ENCODE measurements around the gene CGB2. TPM values are rescaled to one million over a fixed set of nuclear protein-coding genes. Genes with fewer than 3 reads are reported as not detected.
"Not testable (repeated sequence)": the region's sequence is repeated elsewhere in the genome, so short reads cannot be mapped to it uniquely, and the experiment has no call there.

The CGB2 gene
- total RNA-seq, 2 donors from 2014 or later: not detected

DNA sequence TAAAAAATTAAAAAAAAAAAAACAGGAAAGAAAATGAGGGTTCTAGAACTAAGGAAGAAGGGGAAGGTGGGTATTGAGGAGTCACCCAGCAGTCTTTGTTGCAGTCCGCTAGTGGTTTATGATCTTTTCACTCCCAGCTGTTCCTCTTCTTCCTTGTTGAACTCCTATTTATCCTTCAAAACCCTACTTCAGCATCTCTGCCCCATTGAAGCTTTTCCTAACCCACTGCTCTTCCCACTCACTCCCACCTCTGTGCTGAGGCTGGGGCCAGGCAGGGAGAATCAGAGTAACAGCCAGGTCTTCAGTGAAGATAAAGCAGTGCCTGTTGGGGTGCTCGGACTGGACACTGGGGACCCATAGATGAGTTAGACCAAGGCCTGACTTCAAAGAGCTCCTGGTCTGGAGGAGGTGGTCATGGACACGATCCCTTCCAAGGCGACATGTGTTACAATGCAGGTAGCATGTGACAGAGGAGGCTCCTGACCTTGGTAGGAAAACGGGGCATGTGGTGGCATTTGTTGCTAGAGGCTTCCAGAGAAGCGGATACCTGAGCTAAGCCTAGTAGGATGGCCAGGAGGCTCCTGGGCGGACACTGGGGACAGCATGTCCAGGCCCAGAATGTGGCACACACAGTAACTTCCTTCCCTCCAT is 26.6 kb upstream of the CGB2 start:
- intact Hi-C loops (cut with DNase I): no loop called here
- DNase-seq (ENCODE audit: low spot score): no peak

DNA sequence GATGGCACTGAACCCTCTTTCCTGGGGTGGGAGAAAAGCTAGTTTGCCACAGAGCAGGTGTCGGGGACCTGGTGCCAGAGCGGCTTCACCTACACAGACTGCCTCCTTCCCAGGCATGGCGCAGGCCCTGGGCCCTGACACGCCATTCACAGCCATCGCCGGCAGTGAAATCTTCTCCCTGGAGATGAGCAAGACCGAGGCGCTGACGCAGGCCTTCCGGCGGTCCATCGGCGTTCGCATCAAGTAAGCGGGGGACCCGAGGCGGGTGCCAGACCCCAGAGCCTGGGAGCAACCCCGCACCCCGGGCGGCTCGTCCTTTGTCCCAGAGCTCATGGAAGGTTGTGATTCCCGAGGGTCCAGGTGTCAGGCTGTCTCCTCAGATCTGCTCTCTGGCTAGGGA is 24.8 kb upstream of the CGB2 start:
- intact Hi-C loops (cut with DNase I): no loop called here
- no peak for DNase-seq (ENCODE audit: low spot score)

DNA sequence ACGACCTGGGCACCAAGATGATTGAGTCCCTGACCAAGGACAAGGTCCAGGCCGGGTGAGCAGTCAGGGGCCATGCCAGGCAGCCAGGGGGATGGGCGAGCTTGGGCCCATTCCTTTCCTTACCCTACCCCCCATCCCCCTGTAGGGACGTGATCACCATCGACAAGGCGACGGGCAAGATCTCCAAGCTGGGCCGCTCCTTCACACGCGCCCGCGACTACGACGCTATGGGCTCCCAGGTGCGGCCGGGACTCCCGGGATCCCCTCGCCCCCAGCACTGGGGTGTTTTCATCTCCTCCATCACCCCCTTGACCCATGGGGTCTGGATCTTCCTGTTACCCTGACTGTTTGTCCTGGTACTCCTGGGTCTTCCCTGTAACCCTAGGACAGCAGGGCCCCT is 21.9 kb upstream of the CGB2 start:
- intact Hi-C loops (cut with DNase I): no loop called here
- no peak for DNase-seq (ENCODE audit: low spot score)

DNA sequence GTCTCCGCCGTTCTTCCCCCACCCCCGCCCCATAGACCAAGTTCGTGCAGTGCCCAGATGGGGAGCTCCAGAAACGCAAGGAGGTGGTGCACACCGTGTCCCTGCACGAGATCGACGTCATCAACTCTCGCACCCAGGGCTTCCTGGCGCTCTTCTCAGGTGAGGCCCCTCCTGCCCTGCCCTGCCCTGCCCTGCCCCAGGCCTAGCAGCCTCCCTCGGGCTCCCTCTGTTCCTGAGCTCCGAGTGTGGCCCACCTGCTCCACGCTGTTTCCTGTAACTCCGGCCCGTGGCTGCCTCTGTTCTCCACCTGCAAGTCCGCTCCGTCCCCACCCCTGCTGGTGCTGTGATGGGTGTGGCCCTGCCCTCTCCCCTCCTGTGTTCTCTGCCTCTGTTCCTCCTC is 21.2 kb upstream of the CGB2 start:
- intact Hi-C loops (cut with DNase I): no loop called here
- no peak for DNase-seq (ENCODE audit: low spot score)

DNA sequence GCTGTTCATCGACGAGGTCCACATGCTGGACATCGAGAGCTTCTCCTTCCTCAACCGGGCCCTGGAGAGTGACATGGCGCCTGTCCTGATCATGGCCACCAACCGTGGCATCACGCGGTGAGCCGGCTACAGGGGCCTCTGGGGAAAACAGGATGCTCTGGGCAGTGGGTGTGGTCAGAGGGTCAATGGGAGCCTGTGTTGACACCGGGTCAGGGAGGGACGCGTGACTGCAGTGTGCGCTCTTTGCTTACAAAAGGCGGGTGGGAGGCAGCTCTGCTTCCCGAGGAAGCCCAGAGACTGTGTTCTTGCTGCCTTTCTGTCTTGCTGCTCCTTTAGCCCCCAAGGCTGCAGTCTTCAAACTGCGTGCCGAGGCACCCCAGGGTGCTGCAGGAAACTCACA is 20.5 kb upstream of the CGB2 start:
- intact Hi-C loops (cut with DNase I): no loop called here
- DNase-seq (ENCODE audit: low spot score): no peak

DNA sequence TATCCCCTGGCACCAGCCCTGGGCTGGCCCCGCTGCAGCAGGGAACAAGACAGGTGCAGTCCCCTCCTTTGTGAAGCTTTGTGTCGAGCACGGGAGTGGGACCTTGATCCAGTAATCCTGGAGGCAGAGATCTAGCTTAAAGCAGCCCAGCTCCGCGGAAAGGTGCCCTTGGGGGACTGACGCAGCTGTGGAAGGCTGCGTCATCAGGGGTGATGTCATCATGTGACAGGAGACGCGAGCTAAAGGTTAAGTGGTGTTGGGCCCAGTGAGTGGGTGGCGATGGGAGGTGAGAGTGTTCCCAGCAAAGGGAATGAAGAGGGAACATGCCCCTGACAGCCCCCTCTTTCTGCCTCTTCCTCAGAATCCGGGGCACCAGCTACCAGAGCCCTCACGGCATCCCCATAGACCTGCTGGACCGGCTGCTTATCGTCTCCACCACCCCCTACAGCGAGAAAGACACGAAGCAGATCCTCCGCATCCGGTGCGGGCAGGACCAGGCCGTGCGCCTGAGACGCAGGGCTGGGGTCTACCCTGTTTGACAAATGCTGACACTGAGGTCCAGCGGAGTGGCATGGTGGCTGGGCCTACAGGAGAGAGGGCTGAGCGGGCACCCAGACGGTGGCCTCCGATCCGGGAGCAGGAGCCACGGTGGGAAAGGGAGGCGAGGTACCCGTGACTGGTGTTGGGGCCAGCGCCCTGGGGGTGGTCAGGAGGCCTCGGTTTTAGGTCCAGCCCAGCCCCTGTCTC is 17.4 kb upstream of the CGB2 start:
- no peak for DNase-seq (ENCODE audit: low spot score)
- intact Hi-C loops (cut with DNase I): no loop called here

DNA sequence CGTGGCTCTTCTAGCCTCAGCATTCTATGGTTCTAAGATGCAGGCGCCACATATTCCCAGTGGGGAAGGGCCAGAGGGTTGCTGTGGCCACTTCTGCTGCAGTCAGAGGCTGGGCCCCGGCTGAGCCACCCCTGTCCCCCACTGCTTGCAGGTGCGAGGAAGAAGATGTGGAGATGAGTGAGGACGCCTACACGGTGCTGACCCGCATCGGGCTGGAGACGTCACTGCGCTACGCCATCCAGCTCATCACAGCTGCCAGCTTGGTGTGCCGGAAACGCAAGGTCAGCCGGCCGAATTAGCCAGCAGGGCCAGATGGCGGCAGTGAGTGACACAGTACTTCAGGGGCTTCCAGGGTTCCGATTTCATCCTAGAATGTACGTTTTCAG is 16.8 kb upstream of the CGB2 start:
- no peak for DNase-seq (ENCODE audit: low spot score)
- intact Hi-C loops (cut with DNase I): no loop called here

DNA sequence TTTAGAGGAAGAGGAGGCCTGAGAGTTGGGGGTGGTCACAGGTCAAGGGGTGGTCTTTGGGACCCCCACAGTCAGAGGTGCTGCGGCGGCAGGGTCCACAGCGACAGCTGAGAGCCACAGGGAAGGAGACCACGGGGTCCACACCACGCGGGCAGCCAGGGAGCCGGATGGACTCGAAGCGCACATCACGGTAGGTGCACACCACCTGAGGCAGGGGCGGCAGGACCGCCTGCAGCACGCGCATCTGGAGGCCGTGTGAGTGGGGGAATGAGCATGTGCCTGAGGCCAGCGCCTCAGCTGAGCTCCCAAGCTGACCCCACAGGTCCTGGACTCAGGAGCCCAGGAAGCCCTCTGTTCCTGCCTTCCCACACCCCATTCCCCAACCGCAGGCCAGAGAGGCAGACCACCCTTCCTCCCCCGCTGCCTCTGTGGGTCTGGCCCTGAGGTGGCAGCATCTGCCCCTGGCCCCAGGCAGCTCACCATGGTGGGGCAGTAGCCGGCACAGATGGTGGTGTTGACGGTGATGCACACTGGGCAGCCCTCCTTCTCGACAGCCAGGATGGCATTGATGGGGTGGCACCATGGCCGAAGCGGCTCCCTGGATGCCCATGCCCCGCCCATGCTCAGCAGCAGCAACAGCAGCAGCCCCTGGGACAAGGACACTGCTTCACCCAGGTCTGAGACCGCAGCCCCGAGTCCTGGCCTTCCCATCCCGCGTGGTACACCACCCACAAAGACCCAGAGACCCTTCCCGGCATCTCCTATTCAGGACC is 15.4 kb upstream of the CGB2 start:
- DNase-seq (ENCODE audit: low spot score): no peak
- intact Hi-C loops (cut with DNase I): no loop called here

DNA sequence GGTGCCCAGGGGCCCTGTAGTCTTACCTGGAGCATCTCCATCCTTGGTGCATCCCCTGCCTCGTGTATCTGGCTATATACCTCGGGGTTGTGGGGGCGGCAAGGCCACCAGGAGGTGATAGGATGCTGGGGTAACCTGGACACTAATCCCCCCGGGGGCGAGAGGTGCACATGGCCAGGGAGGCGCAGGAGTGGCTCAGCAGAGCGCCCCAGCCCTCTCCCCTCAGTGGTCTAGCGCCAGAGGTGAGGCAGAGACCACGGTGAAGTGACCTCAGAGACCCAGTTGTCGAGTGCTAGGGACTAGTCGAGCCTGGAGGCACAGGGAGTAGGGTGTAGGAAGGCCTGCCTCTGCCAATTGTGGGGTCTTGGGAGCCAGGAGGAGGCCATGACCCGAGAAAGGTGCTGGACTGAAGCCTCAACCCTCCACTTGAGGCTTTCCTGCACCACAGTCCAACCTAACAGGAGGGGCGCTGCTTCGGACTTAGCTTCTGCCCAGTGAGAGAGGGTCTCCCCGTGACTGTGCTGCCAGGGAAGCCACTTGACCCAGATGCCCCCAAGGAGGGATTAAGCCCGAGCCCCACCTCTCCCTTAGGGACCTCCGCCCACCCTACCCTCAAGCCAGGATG is 14.5 kb upstream of the CGB2 start, which contains the start of gene LHB:
TSS of gene LHB (minus strand) at position 51 of the 625 bp plus-strand sequence. CDS start at position 41, 10 bp downstream.
- intact Hi-C loops (cut with DNase I): no loop called here
- no peak for DNase-seq (ENCODE audit: low spot score)

DNA sequence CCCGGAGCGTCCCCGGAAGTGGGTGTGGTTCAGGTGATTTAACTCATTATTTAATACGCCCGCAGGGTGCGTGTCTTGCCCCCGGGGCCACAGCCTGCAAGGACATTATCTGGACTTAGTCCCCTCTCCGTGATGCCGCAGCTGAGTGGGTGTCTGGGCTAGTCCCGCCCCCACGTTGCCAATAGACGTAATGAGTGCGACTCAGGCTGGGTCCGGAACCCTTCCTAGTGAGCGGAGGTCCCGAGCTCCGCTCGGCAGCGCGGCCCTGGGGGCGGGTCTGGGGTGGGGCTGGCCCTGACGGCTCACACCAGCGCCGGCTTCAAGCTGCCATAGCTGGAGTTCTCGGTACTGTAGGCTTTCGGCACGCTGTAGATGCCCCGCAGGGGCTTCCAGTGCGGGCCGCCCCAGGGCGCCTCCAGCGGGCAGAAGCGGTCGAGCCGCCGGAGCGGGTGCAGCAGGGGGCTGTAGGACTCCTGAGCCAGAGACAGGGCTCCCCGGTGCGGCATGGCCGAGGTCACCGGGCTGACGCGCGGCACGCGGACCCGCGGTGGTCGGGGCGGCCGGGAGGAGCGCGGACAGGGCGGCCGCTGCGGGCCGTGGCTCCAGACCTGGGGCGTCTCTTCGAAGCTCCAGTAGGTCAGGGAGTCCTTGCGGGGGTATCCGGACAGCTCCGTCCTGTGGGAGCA is 13.9 kb upstream of the CGB2 start:
- DNase-seq (ENCODE audit: low spot score): no peak
- intact Hi-C loops (cut with DNase I): no loop called here

DNA sequence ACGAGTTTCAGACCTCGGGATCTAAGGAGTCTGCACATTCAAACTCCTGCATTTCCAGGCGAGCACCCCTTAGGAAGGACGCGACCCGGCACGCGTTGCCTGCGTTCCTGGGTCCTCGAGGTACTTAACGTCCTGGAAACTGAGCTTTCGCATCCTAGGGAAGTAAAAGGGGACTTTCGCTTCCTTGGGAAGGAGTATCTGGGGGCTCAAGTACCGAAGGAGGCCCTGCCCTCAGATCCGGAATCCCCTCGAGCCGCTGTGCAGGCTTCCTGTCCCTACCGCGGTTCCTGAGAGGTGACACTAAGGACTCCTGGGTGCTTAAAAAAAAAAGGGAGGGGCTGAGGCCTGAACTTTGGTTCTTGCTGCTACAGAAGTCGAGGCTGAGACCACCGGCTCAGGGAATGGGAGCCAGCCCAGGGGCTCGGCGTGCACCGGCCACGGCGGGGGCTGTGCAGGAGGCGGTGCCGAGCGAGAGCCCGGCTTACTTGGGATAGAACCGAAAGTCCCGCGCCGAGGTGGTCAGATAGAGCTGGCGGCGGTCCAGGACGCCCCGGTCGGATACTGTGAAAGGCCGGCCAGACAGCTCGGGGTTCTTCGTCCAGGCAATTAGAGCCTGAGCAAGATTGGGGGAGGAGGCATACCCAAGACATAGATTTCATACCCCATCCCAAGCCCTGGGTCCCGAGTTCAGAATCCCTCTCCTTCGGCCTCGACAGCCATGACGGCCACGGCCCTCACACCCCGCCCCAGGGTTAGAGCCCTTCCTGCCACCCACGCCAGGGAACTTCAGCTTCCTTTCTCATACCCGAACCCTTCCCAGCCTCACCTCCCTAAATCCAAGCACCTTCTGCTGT is 13.1 kb upstream of the CGB2 start:
- intact Hi-C loops (cut with DNase I); DNase-seq (ENCODE audit: low spot score): not testable (repeated sequence)

DNA sequence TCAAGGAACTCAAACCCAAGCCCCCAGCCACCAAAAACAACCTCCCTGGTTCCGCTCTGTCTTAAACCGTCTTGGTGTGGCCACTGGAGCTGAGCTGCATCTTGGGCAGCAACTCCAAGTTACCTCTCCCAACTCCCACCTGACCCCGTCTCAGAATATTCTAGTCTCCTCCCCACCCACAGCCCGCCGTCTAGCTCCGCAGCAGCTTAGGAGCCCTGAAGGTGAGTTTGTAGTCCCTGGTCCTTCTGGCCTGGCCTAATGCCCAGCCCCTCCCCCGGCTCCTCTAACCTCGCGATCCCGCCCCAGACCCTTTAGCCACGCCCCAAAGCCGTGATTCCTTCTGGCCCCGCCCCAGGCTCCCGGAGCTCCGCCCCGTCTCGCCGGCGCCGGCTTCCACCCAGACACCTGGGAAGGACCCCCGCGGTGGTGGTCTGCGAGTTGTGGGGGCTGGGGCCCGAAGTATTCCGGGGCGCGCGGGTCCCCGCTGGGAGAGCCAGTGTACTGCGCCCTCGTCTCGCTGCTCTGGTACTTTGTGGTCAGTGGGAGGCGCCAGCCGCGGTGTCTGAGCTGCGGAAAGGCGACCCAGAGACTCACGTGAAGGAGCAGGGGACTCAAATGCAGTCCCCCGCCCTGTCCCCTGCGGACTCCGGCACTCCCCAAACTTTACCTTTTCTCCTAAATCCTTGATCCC is 12.3 kb upstream of the CGB2 start:
- DNase-seq (ENCODE audit: low spot score): no peak
- intact Hi-C loops (cut with DNase I): no loop called here

DNA sequence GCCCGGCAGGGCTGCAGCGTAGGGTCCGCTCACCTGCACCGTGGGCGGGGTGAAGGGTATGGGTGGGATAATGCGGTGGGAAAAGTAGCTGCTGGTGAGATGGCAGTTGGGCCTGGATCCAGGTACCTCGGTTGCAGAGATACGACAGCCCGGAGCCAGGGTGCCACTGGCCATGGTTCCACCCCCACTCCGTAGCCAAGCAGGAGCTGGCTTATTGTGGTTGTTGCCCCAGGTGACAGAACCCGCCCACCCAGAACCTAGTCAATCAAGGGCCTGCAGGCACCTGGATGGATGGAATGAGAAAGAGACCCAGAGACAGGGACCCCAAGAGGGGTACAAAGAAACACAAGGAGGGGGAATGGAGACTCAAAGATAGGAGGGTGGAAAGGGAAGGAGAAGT is 11.3 kb upstream of the CGB2 start:
- intact Hi-C loops (cut with DNase I): no loop called here

DNA sequence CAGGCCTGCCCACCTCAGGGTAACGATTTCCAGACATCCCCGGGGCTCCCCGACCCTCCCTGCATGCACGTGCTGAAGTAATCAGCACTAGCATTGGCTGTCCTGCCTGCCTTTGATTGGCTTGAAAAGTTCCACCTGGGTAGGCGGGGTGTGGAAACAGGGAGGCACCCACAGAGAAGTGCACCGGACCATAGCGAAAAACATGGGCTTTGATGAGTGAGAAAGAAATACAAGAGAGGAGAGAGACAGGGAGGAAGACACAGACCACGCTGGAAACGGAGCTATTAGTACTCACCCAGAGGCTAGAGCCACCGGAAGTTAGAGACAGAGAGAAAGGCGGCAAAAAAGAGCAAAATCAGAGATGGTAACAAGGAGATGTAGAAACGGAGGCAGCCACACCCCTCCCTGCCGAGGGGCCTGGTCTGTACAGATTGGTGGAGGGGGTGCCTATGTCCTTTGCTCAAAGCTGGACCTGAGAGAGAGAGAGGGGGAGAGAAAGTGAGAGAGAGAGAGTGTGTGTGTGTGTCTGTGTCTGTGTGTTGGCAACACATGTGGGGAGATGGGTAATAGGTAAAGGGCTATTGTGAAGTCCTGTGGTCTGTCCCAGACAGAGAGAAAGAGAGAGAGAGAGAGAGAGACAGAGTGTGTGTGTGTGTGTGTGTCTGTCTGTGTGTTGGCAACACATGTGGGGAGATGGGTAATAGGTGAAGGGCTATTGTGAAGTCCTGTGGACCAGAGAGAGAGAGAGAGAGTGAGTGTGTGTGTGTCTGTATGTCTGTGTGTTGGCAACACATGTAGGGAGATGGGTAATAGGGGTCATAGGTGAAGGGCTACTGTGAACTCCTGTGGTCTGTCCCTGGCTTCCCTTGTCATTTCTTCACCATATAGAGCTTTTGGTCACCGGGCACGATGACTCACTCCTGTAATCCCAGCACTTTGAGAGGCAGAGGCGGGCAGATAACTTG is 10.5 kb upstream of the CGB2 start:
- intact Hi-C loops (cut with DNase I): no loop called here
- DNase-seq (ENCODE audit: low spot score): no peak

More for the DNA sequence above, 11.3 kb upstream of the CGB2 start:
- DNase-seq (ENCODE audit: low spot score): no peak

DNA sequence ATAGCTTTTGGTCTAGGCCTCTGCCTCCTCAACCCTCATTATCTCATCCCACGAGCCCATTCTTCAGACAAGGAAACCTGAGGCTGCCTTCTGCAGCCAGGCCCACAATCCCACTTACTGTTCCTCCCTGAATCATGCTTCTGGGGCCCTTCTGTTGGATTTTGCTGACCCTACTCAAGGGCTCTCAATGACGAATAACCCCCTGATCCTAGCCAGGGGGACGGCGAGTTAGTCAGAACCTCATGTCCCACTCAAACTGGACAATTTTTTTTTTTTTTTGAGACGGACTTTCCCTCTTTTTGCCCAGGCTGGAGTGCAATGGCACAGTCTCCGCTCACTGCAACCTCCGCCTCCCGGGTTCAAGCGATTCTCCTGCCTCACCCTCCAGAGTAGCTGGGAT is 9.6 kb upstream of the CGB2 start:
- DNase-seq (ENCODE audit: low spot score): no peak
- intact Hi-C loops (cut with DNase I): no loop called here

DNA sequence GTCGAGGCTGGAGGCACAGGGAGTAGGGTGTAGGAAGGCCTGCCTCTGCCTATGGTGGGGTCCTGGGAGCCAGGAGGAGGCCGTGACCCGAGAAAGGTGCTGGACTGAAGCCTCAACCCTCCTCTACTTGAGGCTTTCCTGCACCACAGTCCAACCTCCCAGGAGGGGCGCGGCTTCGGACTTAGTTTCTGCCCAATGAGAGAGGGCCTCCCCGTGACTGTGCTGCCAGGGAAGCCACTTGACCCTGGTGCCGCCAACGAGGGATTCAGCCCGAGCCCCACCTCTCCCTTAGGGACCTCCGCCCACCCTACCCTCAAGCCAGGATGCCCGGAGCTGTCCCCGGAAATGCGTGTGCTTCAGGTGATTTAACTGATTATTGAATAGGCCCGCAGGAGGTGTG is 7.5 kb upstream of the CGB2 start, which contains the start of gene CGB3:
TSS of gene CGB3 (minus strand) at position 101 of the 400 bp plus-strand sequence. CDS start 362 bp downstream, outside the sequence.
- intact Hi-C loops (cut with DNase I); DNase-seq (ENCODE audit: low spot score): not testable (repeated sequence)

DNA sequence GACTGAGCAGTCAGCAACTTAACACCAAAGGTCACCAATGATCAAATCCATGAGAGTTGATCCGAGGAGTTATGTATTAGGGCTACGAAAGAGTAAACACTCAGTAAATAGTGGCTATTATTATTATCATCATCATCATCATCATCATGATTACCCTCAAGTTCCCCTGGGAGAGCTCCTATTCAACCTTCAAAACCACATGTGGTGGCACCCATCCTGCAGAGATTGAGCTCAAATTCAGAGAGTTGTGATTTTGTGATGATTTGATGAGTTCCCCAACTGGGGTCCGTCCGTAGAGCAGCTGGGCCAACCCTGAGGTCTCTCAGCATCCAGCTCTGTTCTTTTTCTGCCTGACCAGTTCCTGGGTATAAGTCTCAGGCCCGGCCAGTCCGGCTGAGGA is 6.6 kb upstream of the CGB2 start:
- intact Hi-C loops (cut with DNase I); DNase-seq (ENCODE audit: low spot score): not testable (repeated sequence)
